GM18502 (cell line): ENCODE measurements around the gene HS6ST1.

ENCODE experiments used
- ATAC-seq: cut with Tn5 transposase; IDR thresholded peaks from one replicate; pipeline ENCODE4 v1.9.1; 2021; ENCODE audit warnings: mild to moderate bottlenecking; ENCODE audit not compliant: unreplicated experiment, poor library complexity

Gene HS6ST1

GRCh38 chr2:128311755-128312341 lies 6.8 kb downstream of the HS6ST1 start:
- no peak for ATAC-seq

GRCh38 chr2:128311216-128311754 lies 7.4 kb downstream of the HS6ST1 start:
- ATAC-seq: no peak

- ATAC-seq: no peak
Measured at GRCh38 chr2:128310761-128311160, 7.9 kb downstream of the HS6ST1 start.

- no peak for ATAC-seq
Measured at GRCh38 chr2:128310094-128310716, 8.5 kb downstream of the HS6ST1 start.

GRCh38 chr2:128309280-128310093 lies 9.2 kb downstream of the HS6ST1 start:
- no peak for ATAC-seq

GRCh38 chr2:128308889-128309279 lies 9.8 kb downstream of the HS6ST1 start:
- no peak for ATAC-seq

- no peak for ATAC-seq
Measured at GRCh38 chr2:128308284-128308731, 10.4 kb downstream of the HS6ST1 start.

- no peak for ATAC-seq
Measured at GRCh38 chr2:128307595-128307994, 11.1 kb downstream of the HS6ST1 start.

- ATAC-seq: no peak
Measured at GRCh38 chr2:128306931-128307460, 11.7 kb downstream of the HS6ST1 start.

- no peak for ATAC-seq
Measured at GRCh38 chr2:128306081-128306930, 12.4 kb downstream of the HS6ST1 start.

- ATAC-seq: peak; percentile 68
Measured at GRCh38 chr2:128305555-128306080, 13.1 kb downstream of the HS6ST1 start.

- ATAC-seq: no peak
Measured at GRCh38 chr2:128304715-128305554, 13.7 kb downstream of the HS6ST1 start.

- no peak for ATAC-seq
Measured at GRCh38 chr2:128304330-128304714, 14.3 kb downstream of the HS6ST1 start.

- no peak for ATAC-seq
Measured at GRCh38 chr2:128303911-128304310, 14.8 kb downstream of the HS6ST1 start.

- no peak for ATAC-seq
Measured at GRCh38 chr2:128303095-128303791, 15.4 kb downstream of the HS6ST1 start.

- no peak for ATAC-seq
Measured at GRCh38 chr2:128302744-128303067, 16.0 kb downstream of the HS6ST1 start.

GRCh38 chr2:128302011-128302743 lies 16.5 kb downstream of the HS6ST1 start:
- no peak for ATAC-seq

GRCh38 chr2:128301501-128301966 lies 17.1 kb downstream of the HS6ST1 start:
- ATAC-seq: no peak
